Activated naive CD8-positive, alpha-beta T cell treated with anti-CD3 and anti-CD28 coated beads, Interleukin-2, amount 50 U/mL, for 24 hours (primary cell): ENCODE results near the gene HAGHL.
A peak's percentile ranks its signal among the peaks of the same experiment; 100 is the strongest.

Experiments used
- ATAC-seq: fragments of 150-1000 bp; cut with Tn5 transposase; one replicate; pipeline ENCODE4 v1.10.0; 2021
- DNase-seq: peaks from one replicate; pipeline ENCODE4 v3.0.0; 2021
- H3K27ac Mint-ChIP-seq: one replicate; pipeline ENCODE4 v1.8.0; 2021; ENCODE audit warnings: mild to moderate bottlenecking, mixed read lengths
- H3K27me3 Mint-ChIP-seq: one replicate; pipeline ENCODE4 v1.8.0; 2021; ENCODE audit warnings: mixed read lengths
- H3K36me3 Mint-ChIP-seq: one replicate; pipeline ENCODE4 v1.8.0; 2021; ENCODE audit warnings: low read depth, mixed read lengths
- H3K4me1 Mint-ChIP-seq: one replicate; pipeline ENCODE4 v1.8.0; 2021; ENCODE audit warnings: mixed read lengths
- H3K4me3 Mint-ChIP-seq: one replicate; pipeline ENCODE4 v1.8.0; 2021; ENCODE audit warnings: mild to moderate bottlenecking, moderate library complexity, mixed read lengths
- H3K9me3 Mint-ChIP-seq: one replicate; pipeline ENCODE4 v1.8.0; 2021; ENCODE audit warnings: mixed read lengths

HAGHL gene

GRCh38 chr16:695355-696089, 31.4 kb upstream of the HAGHL start:
- Mint-ChIP-seq H3K36me3 (no peaks in the 10 kb centered on the region), H3K27ac (peak overlapping the region; percentile 31), H3K4me1 (peaks cover 8% of the 10 kb centered on the region), H3K4me3 (peak overlapping the region; percentile 67), H3K9me3 (no peaks in the 10 kb centered on the region), H3K27me3 (peaks cover 9% of the 10 kb centered on the region)
- DNase-seq (peak; percentile 73), ATAC-seq (peak; percentile 70)

DNA sequence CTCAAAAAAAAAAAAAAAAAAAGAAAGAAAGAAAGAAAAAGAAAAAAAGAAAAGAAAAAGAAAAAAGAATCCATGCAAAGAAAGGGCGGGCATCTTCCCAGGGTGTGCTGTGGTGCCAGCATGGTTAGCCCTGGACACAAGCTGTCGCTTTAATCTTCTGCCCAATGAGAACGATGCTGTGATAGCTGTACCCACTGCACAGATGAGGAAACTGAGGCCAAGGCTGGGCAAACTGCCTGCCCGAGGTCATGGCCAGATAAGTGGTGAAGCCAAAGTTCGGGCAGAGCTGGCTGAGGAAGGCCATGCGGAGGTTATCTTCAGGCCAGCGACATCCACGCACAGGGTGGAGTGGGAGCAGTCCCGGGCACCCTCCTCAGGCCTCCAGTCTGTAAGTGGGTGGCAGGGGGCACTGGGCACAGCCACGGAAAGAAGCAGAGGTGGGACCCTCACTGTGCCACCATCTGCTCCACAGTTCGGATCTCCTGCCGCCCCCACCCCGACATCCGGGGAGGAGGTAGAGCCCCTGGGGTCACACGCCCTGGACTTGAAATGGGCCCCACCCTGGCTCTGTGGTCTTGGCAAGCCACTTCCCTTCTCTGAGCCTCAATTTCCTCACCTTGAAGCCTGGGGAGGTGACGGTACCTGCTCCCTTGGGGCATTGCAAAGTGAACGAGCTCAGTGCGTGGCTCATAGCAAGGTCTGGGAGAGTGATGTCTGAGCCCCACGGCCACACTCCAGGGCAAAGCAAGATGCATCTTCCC, 27.8 kb upstream of the HAGHL start:
- H3K9me3 Mint-ChIP-seq, result no peaks in the 10 kb centered on the region
- peaks cover 8% of the 10 kb centered on the region for H3K4me1 Mint-ChIP-seq
- H3K27ac Mint-ChIP-seq, result no peak overlapping the region
- H3K4me3 Mint-ChIP-seq, result no peak overlapping the region
- DNase-seq (no peak), ATAC-seq (no peak)
- no peaks in the 10 kb centered on the region for H3K36me3 Mint-ChIP-seq
- peaks cover 24% of the 10 kb centered on the region for H3K27me3 Mint-ChIP-seq

DNA sequence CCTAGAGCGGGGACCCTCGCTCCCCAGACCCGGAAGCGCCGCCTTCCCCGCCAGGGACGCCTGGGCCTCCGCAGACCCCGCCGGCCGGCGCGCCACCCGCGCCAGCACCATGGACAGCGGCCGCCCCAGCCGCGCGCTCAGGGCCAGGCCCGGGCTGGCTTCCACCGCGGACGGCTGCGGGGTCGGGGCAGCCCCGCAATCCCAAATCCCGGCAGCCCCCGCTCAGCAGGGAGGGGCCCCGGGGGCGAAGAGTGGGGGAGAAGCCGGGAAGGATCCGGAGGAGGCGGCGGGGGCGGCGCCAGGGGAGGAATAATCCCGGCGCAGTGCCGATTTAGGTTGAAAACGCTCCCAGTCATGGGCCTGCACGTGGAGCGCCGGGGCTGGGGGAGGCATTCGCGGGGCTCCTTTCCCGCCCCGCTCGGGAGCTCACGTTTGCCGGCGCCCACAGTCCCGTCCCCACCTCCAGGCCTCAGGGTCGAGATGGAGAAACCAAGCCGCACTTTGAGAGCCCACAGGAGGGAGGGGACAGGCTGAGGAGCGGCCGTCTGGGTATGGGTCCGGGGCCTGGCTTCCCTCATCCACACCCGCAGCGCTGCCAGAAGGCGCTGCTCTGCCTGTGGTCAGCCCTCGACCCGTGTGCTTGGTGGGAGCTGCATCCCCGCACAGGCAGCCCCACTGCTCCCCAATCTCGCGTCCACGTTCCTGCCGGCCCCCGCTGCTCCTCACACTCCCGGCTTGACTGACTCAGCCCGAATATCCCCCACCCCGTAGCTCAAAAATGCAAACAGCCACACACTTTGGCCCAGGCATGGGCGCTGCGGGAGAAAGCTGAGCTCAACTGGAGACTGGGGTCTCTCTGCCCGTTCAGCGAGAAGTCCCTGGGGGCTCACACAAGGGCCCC, 26.0 kb upstream of the HAGHL start:
- H3K36me3 Mint-ChIP-seq, result no peaks in the 10 kb centered on the region
- H3K4me3 Mint-ChIP-seq, result no peak overlapping the region
- H3K27me3 Mint-ChIP-seq, result peaks cover 26% of the 10 kb centered on the region
- no peak overlapping the region for H3K27ac Mint-ChIP-seq
- ATAC-seq (no peak), DNase-seq (peak; percentile 59)
- H3K9me3 Mint-ChIP-seq, result no peaks in the 10 kb centered on the region
- H3K4me1 Mint-ChIP-seq, result no peaks in the 10 kb centered on the region

DNA sequence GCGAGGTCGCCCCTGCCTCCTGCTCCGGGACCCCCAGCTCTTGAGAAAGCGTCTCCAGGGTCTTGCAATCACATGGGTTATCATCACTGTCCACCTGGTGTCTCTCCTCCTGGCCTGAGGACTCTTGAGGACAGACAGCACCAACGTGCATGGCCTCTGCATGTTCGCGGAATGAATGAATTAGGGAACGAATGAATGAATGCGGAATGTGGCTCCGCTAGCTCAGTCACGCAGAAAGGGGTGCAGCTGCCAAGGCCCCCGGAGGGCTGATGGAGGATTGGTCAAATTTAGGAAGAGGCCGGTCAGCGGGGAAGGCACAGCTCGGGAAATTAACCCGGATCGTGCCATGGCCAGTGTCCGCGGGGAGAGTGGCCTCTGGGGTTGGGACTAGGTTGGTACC, 24.6 kb upstream of the HAGHL start:
- Mint-ChIP-seq H3K4me3 (no peak overlapping the region), H3K36me3 (no peaks in the 10 kb centered on the region), H3K27ac (no peak overlapping the region), H3K9me3 (no peaks in the 10 kb centered on the region), H3K4me1 (peaks cover 2% of the 10 kb centered on the region), H3K27me3 (peaks cover 35% of the 10 kb centered on the region)
- ATAC-seq (no peak), DNase-seq (no peak)

- no peaks in the 10 kb centered on the region for H3K9me3 Mint-ChIP-seq
- H3K4me1 Mint-ChIP-seq, result peaks cover 2% of the 10 kb centered on the region
- H3K27me3 Mint-ChIP-seq, result peaks cover 43% of the 10 kb centered on the region
- ATAC-seq, result no peak
- no peak overlapping the region for H3K4me3 Mint-ChIP-seq
- H3K27ac Mint-ChIP-seq, result no peak overlapping the region
- DNase-seq, result no peak
- no peaks in the 10 kb centered on the region for H3K36me3 Mint-ChIP-seq
These were observed 23.5 kb upstream of the HAGHL start for GRCh38 chr16:703406-703805.

GRCh38 chr16:704047-704446, 22.9 kb upstream of the HAGHL start:
- Mint-ChIP-seq H3K4me1 (peaks cover 2% of the 10 kb centered on the region), H3K36me3 (no peaks in the 10 kb centered on the region), H3K27ac (no peak overlapping the region), H3K9me3 (no peaks in the 10 kb centered on the region), H3K4me3 (no peak overlapping the region), H3K27me3 (peaks cover 49% of the 10 kb centered on the region)
- ATAC-seq (no peak), DNase-seq (no peak)

- no peak for ATAC-seq
- Mint-ChIP-seq H3K4me1 (peaks cover 2% of the 10 kb centered on the region), H3K27me3 (peaks cover 54% of the 10 kb centered on the region), H3K9me3 (no peaks in the 10 kb centered on the region), H3K36me3 (no peaks in the 10 kb centered on the region), H3K4me3 (no peak overlapping the region), H3K27ac (no peak overlapping the region)
- DNase-seq, result no peak
These were observed 22.1 kb upstream of the HAGHL start for GRCh38 chr16:704552-705380.

DNA sequence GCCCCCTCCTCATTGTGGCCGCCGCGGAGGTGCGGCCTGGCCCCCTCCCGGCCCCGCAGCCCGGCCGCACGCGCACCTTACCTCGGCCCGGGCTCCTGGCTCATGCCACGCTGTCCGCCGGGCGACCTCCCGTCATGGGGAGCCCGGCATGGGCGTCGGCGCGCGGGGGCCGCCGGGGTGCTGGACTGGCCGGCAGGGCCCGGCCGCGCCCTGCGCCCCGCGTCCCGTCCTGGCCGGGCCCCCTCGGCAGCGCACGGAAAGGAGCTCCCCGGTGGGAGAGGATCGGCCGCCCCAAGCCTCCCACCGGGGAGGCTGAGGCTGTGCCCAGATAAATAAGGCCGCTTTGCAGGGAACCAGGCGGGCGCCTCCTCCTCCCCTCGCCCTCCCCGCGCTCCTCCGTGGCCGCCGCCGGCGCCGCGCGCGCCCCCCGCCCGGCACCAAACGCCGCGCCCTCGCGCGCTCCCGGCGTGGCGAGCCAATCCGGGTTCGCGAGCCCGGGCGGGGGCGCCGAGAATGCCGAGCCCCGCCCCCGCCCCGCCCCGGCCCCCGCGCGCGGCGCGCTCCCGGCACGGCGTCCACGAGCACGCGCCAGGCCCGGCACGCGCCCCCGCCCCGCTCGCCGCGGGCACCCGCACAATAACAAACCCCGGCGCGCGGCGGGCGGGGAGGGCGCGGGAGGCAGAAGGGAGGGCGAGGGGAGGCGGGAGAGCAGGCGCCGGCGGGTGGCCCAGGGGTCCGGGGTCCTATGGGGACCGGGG, 21.3 kb upstream of the HAGHL start, which contains the start of gene FBXL16:
Gene FBXL16 (minus strand): TSS at position 371 of the 758 bp plus-strand sequence. CDS start 8,396 bp downstream, outside the sequence.
- no peak within 1 kb of the TSS for H3K4me3 Mint-ChIP-seq
- no peaks in the 10 kb centered on the region for H3K36me3 Mint-ChIP-seq
- H3K27me3 Mint-ChIP-seq, result peaks cover 52% of the 10 kb centered on the region
- H3K4me1 Mint-ChIP-seq, result peaks cover 2% of the 10 kb centered on the region
- ATAC-seq (no peak), DNase-seq (no peak)
- H3K9me3 Mint-ChIP-seq, result no peaks in the 10 kb centered on the region
- no peak within 1 kb of the TSS for H3K27ac Mint-ChIP-seq

DNA sequence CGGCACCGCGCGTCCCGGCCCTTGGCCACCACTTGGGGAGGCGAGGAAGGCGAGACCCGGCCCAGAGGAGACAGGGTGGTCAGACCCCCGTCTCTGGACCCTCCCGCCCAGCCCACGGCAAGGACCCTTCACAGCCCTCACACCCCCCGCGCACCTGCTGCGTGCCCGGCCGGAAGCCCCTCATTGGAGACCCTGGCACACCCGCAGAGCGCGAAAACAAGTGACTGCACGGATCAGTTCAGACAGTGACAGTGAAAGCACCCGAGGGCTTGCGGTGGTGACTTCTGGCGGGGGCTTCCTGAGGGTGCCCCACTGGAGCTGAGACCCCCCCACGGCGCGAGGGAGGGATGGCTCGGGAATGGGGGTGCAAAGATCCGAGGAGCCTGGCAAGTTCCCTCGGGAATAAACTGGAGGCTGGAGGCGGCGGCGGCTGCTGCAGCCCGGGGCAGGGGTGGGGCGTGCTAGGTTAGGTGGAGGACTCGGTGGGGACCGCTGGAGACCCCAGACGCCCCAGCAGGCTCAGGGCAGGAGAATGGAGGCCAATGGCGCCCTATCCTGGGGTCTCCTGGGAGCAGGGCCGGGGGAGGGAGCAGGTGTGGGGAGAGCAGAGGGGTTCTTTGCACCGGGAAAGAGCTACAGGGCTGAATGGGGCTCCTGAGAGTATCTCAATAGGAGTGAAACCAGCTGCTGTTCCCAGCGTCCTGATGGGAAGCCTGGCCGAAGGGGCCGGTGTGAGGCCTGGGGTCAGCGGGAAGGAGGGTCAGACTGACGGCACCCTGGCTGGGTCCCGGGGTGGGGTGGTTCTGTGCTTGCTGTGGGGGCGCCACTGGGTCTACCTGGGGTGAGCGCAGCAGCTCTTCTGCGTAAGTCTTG, 20.5 kb upstream of the HAGHL start:
- DNase-seq, result no peak
- peaks cover 2% of the 10 kb centered on the region for H3K4me1 Mint-ChIP-seq
- H3K4me3 Mint-ChIP-seq, result no peak overlapping the region
- ATAC-seq, result no peak
- no peak overlapping the region for H3K27ac Mint-ChIP-seq
- H3K9me3 Mint-ChIP-seq, result no peaks in the 10 kb centered on the region
- H3K27me3 Mint-ChIP-seq, result peaks cover 53% of the 10 kb centered on the region
- no peaks in the 10 kb centered on the region for H3K36me3 Mint-ChIP-seq

DNA sequence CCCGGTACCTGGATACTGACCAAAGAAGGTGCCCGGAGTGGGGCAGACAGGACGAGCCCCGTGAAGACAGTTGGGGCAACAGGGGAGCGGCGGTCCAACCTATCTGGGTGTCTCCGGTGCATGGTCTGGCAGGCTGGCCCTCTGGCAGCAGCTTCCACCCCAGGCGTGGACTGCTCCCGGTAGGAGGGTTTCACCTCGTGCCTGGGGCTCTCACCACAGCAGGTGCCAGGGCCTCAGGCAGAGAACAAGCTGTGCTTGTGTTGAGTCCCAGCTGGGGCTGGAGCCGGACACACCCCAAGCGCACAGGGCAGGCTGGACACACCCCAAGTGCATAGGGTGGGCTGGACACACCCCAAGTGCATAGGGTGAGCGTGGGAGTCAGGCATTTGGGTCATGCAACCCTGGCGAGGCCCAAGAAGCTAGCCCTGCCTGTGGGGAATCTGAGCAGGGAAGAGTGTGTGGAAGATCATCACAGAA, 19.8 kb upstream of the HAGHL start:
- H3K27ac Mint-ChIP-seq, result no peak overlapping the region
- H3K9me3 Mint-ChIP-seq, result no peaks in the 10 kb centered on the region
- peaks cover 2% of the 10 kb centered on the region for H3K4me1 Mint-ChIP-seq
- ATAC-seq, result no peak
- H3K36me3 Mint-ChIP-seq, result no peaks in the 10 kb centered on the region
- H3K4me3 Mint-ChIP-seq, result no peak overlapping the region
- peaks cover 49% of the 10 kb centered on the region for H3K27me3 Mint-ChIP-seq
- DNase-seq, result no peak

- ATAC-seq (no peak), DNase-seq (no peak)
- Mint-ChIP-seq H3K36me3 (no peaks in the 10 kb centered on the region), H3K4me3 (no peak overlapping the region), H3K4me1 (peaks cover 5% of the 10 kb centered on the region), H3K27ac (no peak overlapping the region), H3K9me3 (no peaks in the 10 kb centered on the region), H3K27me3 (peaks cover 48% of the 10 kb centered on the region)
These were observed 18.9 kb upstream of the HAGHL start for GRCh38 chr16:708019-708418.

DNA sequence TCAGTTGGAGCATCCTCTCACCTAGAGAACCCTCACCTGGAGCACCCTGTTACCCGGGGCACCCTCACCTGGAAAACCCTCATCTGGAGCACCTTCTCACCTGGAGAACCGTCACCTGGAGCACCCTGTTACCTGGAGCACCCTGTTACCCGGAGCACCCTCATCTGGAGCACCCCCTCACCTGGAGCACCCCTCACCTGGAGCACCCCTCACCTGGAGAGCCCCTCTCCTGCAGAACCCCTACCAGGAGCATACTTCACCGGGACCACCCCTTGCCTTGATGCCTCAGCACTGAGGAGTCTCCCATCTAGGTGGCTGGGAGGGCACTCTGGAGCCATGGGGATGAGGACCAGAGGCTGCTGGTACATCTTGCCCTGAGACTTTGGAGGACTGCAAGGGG, 17.9 kb upstream of the HAGHL start:
- Mint-ChIP-seq H3K36me3 (no peaks in the 10 kb centered on the region), H3K4me1 (peaks cover 5% of the 10 kb centered on the region), H3K4me3 (no peak overlapping the region), H3K27ac (no peak overlapping the region), H3K9me3 (no peaks in the 10 kb centered on the region), H3K27me3 (peaks cover 50% of the 10 kb centered on the region)
- ATAC-seq (no peak), DNase-seq (no peak)
